NB4 (cell line): Measurements from ENCODE around the gene SLCO4A1.

Source experiments
- CTCF ChIP-seq: IDR thresholded peaks from one replicate; pipeline ENCODE4 v1.5.1; 2012; ENCODE audit warnings: low read depth, low read length
- POLR2A ChIP-seq: IDR thresholded peaks from 2 replicates; pipeline ENCODE4 v1.6.1; 2011; ENCODE audit warnings: mild to moderate bottlenecking; ENCODE audit not compliant: insufficient read length; ENCODE audit errors: extremely low read depth

GRCh38 chr20:62646851-62647520, 4.7 kb downstream of the SLCO4A1 start:
- TF ChIP-seq POLR2A (no peak), CTCF (no peak)
